Upper lobe of left lung (tissue), 6 donors: ENCODE measurements around the gene TNFRSF18. TPM values are rescaled to one million over a fixed set of nuclear protein-coding genes. Genes with fewer than 3 reads are reported as not detected.
"Not testable (repeated sequence)": the region's sequence is repeated elsewhere in the genome, so short reads cannot be mapped to it uniquely, and the experiment has no call there.

Experiments
- ATAC-seq, 2 donors: fragments of 200-7000 bp; cut with Tn5 transposase; one replicate each; pipeline ENCODE4 v1.9.1; 2022; ENCODE audit warnings: mild to moderate bottlenecking in 2 of 2, moderate library complexity in 2 of 2; ENCODE audit not compliant: low FRiP score in 2 of 2
- DNase-seq, 2 donors: peaks; one replicate each; pipeline ENCODE4 v3.0.0-alpha.2; 2019 to 2020
- H3K27ac ChIP-seq, 4 donors: fragments of 200-600 bp; sonication (generic); one replicate each; pipeline ENCODE4 v1.5.1; 2016 to 2019
- H3K27me3 ChIP-seq, 4 donors: fragments of 200-600 bp; sonication (generic); one replicate each; pipeline ENCODE4 v1.5.1; 2017 to 2019
- H3K36me3 ChIP-seq, 4 donors: fragments of 200-600 bp; sonication (generic); one replicate each; pipeline ENCODE4 v1.5.1; 2016 to 2019
- H3K4me1 ChIP-seq, 4 donors: fragments of 200-600 bp; sonication (generic); one replicate each; pipeline ENCODE4 v1.5.1; 2018 to 2019
- H3K4me3 ChIP-seq, 4 donors: fragments of 200-600 bp; sonication (generic); one replicate each; pipeline ENCODE4 v1.5.1; 2017 to 2019; ENCODE audit warnings: mild to moderate bottlenecking in 2 of 4, moderate library complexity in 1 of 4
- H3K9me3 ChIP-seq, 4 donors: fragments of 200-600 bp; sonication (generic); one replicate each; pipeline ENCODE4 v1.5.1; 2018 to 2019
- CTCF ChIP-seq, 6 experiments: fragments of 450-650 bp in 4 of 6; fragments of 200-600 bp in 2 of 6; sonication (generic) in 2 of 6; IDR thresholded peaks; one replicate each; pipeline ENCODE4 v1.5.1; 2016 to 2019; ENCODE audit warnings: antibody characterized with exemption in 6 of 6
- EP300 ChIP-seq, 4 donors: sonication (generic); formaldehyde crosslinking; IDR thresholded peaks; one replicate each; pipeline ENCODE4 v1.5.1; 2017; ENCODE audit warnings: antibody characterized with exemption in 4 of 4, control low read depth in 2 of 4
- POLR2A ChIP-seq, 4 donors: fragments of 450-650 bp; IDR thresholded peaks; one replicate each; pipeline ENCODE4 v1.5.1; 2016 to 2017; ENCODE audit warnings: antibody characterized with exemption in 4 of 4, mild to moderate bottlenecking in 2 of 4
- POLR2AphosphoS5 ChIP-seq, 2 donors: sonication (generic); formaldehyde crosslinking; IDR thresholded peaks; one replicate each; pipeline ENCODE4 v1.5.1; 2017; ENCODE audit warnings: antibody characterized with exemption in 2 of 2
- WGBS, 2 donors: methylation state at CpG; one replicate each; pipeline ENCODE4 v1.1.5; 2017 to 2018; 5-methylcytosine and 5-hydroxymethylcytosine counted together
- total RNA-seq, 6 donors: library from RNA; depleted of rRNA in 4 of 6; stranded (reverse); fragments of >200 nt in 4 of 6; gene quantifications; one replicate each; pipeline versions ENCODE4 v1.1.0 to v1.2.1, GENCODE V29; 2016 to 2021
- donor health status: DM: no; HTN: no; CAD: no; lungs with moderate emphysema.
- donor health status: DM: no; HTN: yes; CAD: no; lungs with severe emphysema.

The TNFRSF18 gene
- total RNA-seq, 6 donors from 2014 or later, result 0.89 to 3.4 (median 2.1) TPM; not detected in 1

GRCh38 chr1:1178794-1179331, 27.5 kb downstream of the TNFRSF18 start:
- Histone ChIP-seq H3K27ac (no peak overlapping the region), H3K36me3 (no peaks in the 10 kb centered on the region), H3K27me3 (peaks cover 0 to under 1% (median 0%) of the 10 kb centered on the region in 4 donors), H3K9me3 (no peaks in the 10 kb centered on the region), H3K4me3 (no peak overlapping the region), H3K4me1 (peaks cover 0 to 19% (median 5%) of the 10 kb centered on the region in 4 donors)
- ATAC-seq (no peak), DNase-seq (peak in 1 of 2 donors; percentile 84)
- WGBS, 2 donors, result 93 to 100% methylated on average over 5 to 24 of the region's 32 CpGs
- TF ChIP-seq EP300 (IDR thresholded peaks at IDR 0.05), result no peak
- no peak for TF ChIP-seq CTCF (IDR thresholded peaks at IDR 0.05)
- no peak for TF ChIP-seq POLR2AphosphoS5 (IDR thresholded peaks at IDR 0.05)

DNA sequence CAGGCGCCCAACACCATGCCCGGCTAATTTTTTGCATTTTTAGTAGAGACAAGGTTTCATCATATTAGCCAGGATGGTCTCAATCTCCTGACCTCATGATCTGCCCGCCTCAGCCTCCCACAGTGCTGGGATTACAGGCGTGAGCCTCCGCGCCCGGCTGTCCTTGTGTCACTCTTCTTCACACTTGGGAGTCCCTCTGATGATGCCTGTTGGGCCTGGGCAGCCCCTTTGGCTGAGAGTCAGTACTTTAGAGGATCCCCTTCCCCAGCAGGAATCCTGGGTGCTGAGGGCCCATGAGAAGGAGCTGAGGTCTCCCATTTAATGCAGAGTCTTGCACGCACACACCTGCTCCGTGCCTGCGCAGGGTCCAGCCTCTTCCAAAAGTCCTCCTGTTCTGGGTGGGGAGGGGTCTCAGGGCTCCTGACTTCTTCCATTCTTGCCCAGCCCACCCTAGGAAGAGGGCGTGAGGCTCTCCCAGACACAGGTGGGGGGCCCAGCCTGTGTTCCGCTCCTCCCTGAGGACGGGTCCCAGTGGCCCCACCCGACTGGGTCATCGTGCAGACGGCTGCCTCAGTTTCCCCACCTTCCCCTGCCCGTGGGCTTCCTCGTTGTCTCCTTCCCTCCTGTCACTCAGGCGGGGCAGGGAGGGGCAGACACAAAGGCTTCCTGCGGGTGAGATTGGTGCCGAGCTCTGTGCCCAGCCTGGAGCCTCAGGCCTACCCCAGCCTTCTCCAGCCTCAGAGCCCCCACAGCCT, 28.8 kb downstream of the TNFRSF18 start:
- Histone ChIP-seq H3K9me3 (no peaks in the 10 kb centered on the region), H3K27me3 (peaks cover 0 to 3% (median 0%) of the 10 kb centered on the region in 4 donors), H3K36me3 (no peaks in the 10 kb centered on the region), H3K4me3 (no peak overlapping the region), H3K4me1 (peaks cover 0 to 15% (median 7%) of the 10 kb centered on the region in 4 donors), H3K27ac (no peak overlapping the region)
- ATAC-seq (no peak), DNase-seq (peak in 1 of 2 donors; percentile 42)
- TF ChIP-seq EP300 (IDR thresholded peaks at IDR 0.05), result no peak
- TF ChIP-seq POLR2A (IDR thresholded peaks at IDR 0.05), result no peak
- TF ChIP-seq CTCF (IDR thresholded peaks at IDR 0.05), result no peak
- no peak for TF ChIP-seq POLR2AphosphoS5 (IDR thresholded peaks at IDR 0.05)
- 86 to 89% methylated on average over 12 to 21 of the region's 21 CpGs for WGBS, 2 donors

DNA sequence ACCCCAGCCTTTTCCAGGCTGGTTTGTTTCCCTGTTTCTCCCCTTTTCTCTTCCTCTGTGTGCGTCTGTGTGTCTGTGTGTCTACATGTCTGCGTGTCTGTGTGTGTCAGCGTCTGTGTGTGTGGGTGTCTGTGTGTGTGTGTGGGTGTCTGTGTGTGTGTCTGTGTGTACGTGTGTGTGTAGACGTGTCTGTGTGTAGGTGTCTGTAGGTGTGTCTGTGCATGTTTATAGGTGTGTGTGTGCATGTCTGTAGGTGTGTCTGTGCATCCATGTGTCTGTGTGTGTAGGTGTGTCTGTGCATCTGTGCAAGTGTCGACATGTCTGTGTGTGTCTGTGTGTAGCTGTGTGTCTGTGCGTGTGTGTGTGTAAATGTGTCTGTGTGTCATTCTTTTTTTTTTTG, 29.5 kb downstream of the TNFRSF18 start:
- WGBS, 2 donors, result 76 to 86% methylated on average over 6 to 7 of the region's 7 CpGs
- Histone ChIP-seq H3K9me3 (no peaks in the 10 kb centered on the region), H3K4me3 (no peak overlapping the region), H3K27me3 (peaks cover 0 to 3% (median 0%) of the 10 kb centered on the region in 4 donors), H3K36me3 (no peaks in the 10 kb centered on the region), H3K4me1 (peaks cover 0 to 9% (median 7%) of the 10 kb centered on the region in 4 donors), H3K27ac (no peak overlapping the region)
- DNase-seq, result no peak
- no peak for TF ChIP-seq CTCF (IDR thresholded peaks at IDR 0.05)
- TF ChIP-seq POLR2AphosphoS5 (IDR thresholded peaks at IDR 0.05), result no peak
- TF ChIP-seq POLR2A (IDR thresholded peaks at IDR 0.05), result no peak
- no peak for TF ChIP-seq EP300 (IDR thresholded peaks at IDR 0.05)
- no peak for ATAC-seq

GRCh38 chr1:1176063-1176761, 30.2 kb downstream of the TNFRSF18 start:
- not testable (repeated sequence) for H3K27ac ChIP-seq, ATAC-seq, H3K36me3 ChIP-seq, H3K27me3 ChIP-seq, H3K4me1 ChIP-seq, H3K4me3 ChIP-seq, H3K9me3 ChIP-seq
- 52% methylated on average over 20 of the region's 22 CpGs for WGBS, 2 donors
- DNase-seq, result peak in 1 of 2 donors; percentile 59
